Measurements from ENCODE around the gene LIMS2.
A peak's percentile ranks its signal among the peaks of the same experiment; 100 is the strongest.

The LIMS2 gene

GRCh38 chr2:127635380-127636237, 39.7 kb downstream of the LIMS2 start:
- DNase-seq (no peak), ATAC-seq (replicated peaks) (no peak)
- Mint-ChIP-seq H3K4me1 (peaks cover 82 to 100% of the 10 kb centered on the region in 2 donors), H3K36me3 (peaks cover 4 to 33% of the 10 kb centered on the region in 2 donors), H3K27ac (peak overlapping the region; percentile 98), H3K4me3 (peak overlapping the region; percentile 71 to 83), H3K27me3 (no peaks in the 10 kb centered on the region), H3K9me3 (no peaks in the 10 kb centered on the region)

- ATAC-seq (replicated peaks) (no peak), DNase-seq (no peak)
- peak overlapping the region; percentile 98 for H3K27ac Mint-ChIP-seq
- no peaks in the 10 kb centered on the region for H3K27me3 Mint-ChIP-seq
- H3K4me3 Mint-ChIP-seq = peak overlapping the region; percentile 71 to 83
- peaks cover 83 to 100% of the 10 kb centered on the region in 2 donors for H3K4me1 Mint-ChIP-seq
- peaks cover 4 to 33% of the 10 kb centered on the region in 2 donors for H3K36me3 Mint-ChIP-seq
- no peaks in the 10 kb centered on the region for H3K9me3 Mint-ChIP-seq
Observed at GRCh38 chr2:127634626-127635379, 40.5 kb downstream of the LIMS2 start.

DNA sequence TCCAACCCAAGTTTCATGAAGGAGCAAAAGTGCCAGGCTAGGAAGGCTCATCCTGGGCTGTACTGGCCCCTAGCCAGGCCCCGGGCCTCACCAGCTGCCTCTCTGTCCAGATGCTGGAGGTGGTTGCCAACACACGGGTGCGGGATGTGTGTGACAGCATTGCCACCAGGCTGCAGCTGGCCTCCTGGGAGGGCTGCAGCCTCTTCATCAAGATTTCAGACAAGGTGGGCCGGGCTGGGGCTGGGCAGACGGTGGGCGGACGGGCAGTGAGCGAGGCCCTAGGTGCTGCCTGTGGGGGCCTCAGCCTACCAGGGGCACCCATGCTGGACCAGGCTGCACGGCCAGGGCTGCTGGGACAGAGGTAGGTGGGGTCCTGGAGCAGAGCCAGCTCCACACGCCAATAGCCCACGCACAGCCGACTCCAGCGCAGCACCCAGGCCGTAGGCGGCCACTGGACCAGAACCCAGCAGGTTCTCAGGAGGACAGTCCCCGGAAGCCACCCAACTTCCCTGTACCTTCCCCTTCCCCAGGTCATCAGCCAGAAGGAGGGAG, 41.2 kb downstream of the LIMS2 start:
- DNase-seq = peak; percentile 51
- peak overlapping the region; percentile 98 for H3K27ac Mint-ChIP-seq
- peaks cover 83 to 100% of the 10 kb centered on the region in 2 donors for H3K4me1 Mint-ChIP-seq
- H3K4me3 Mint-ChIP-seq = peak overlapping the region; percentile 71 to 83
- H3K9me3 Mint-ChIP-seq = no peaks in the 10 kb centered on the region
- peak; percentile 22 to 25 for ATAC-seq (replicated peaks)
- H3K27me3 Mint-ChIP-seq = no peaks in the 10 kb centered on the region
- H3K36me3 Mint-ChIP-seq = peaks cover 4 to 33% of the 10 kb centered on the region in 2 donors

DNA sequence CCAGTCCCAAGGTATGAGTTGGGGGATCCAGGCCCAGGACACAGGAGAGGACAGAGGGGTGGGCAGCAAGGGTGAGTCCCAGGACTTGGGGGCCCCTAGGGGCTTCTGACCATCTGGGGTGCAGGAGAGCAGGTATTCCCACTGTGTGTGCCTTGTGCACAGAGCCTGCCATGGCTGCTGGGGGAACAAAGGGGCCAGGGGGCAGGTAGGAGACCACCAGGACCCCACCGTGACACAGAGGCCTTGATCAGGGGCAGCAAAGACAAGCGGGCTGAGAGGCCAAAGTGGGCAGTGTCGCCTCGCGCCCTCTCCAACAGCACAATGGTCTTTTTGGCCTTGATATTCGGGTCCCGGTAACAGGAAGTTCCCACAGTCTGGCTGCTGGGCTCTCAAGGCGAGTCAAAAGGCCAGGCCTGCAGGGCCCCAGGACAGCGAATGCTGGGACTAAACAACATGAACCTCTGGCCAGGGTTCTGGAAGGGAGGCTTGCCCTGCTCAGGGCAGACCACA, 41.7 kb downstream of the LIMS2 start:
- Mint-ChIP-seq H3K9me3 (no peaks in the 10 kb centered on the region), H3K27ac (peak overlapping the region; percentile 98), H3K4me3 (peak overlapping the region; percentile 71 to 83), H3K36me3 (peaks cover 4 to 29% of the 10 kb centered on the region in 2 donors), H3K4me1 (peaks cover 82 to 100% of the 10 kb centered on the region in 2 donors), H3K27me3 (no peaks in the 10 kb centered on the region)
- DNase-seq (no peak), ATAC-seq (replicated peaks) (peak; percentile 11 to 17)

- H3K27ac Mint-ChIP-seq = peak overlapping the region; percentile 98
Observed at GRCh38 chr2:127632592-127633489, 42.5 kb downstream of the LIMS2 start.

DNA sequence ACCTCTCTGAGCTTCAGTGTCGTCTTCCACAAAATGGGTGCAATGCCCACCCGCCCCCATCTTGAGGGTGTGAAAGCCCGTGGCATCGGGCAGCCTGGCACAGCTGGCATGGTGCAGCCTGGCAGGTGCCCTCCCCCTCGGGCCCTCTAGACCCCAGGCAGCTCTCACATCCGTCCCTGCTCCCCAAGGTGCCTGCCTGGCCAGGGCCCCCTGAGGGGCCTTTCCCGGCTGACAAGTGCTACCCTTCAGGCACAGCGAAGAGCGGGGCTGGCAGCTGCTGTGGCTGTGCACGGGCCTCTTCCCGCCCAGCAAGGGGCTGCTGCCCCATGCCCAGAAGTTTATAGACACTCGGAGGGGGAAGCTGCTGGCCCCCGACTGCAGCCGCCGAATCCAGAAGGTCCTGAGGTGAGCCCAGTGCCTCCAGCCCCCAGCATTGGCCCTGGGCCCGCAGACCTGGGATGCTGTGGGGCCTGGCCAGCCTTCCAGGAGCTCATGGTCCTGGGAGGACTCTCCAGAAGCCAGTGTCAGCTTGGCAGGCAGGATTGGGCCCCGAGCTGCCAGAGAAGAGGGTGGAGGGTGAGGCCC, 43.2 kb downstream of the LIMS2 start:
- Mint-ChIP-seq H3K4me3 (no peak overlapping the region), H3K4me1 (peaks cover 79 to 98% of the 10 kb centered on the region in 2 donors), H3K9me3 (no peaks in the 10 kb centered on the region), H3K36me3 (peaks cover 4 to 25% of the 10 kb centered on the region in 2 donors), H3K27me3 (no peaks in the 10 kb centered on the region), H3K27ac (peak overlapping the region; percentile 98)
- ATAC-seq (replicated peaks) = no peak
- no peak for DNase-seq

More at GRCh38 chr2:127632592-127633489, 42.5 kb downstream of the LIMS2 start:
- Mint-ChIP-seq H3K4me3 (peak overlapping the region; percentile 60 to 71), H3K9me3 (no peaks in the 10 kb centered on the region), H3K4me1 (peaks cover 81 to 100% of the 10 kb centered on the region in 2 donors), H3K36me3 (peaks cover 4 to 27% of the 10 kb centered on the region in 2 donors), H3K27me3 (no peaks in the 10 kb centered on the region)
- ATAC-seq (replicated peaks) (peak; percentile 69 to 73), DNase-seq (peak; percentile 73)

DNA sequence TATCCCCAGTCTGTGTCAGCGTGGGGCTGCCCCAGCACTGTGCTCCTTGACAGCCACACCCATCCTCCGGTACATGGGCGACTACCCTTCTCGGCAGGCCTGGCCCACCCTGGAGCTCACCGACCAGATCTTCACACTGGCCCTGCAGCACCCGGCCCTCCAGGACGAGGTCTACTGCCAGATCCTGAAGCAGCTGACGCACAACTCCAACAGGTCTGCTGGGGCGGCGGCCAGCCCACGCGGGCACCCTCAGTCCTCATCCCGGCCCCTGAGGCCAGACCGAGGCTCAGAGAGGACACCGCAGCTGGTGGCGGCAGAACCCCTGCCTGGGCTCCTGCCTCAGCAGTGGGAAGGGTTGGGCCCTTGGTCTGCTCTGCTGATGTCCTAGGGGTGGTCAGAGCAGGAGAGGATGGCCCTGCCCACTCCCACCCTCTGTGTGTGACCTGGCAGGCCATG, 43.8 kb downstream of the LIMS2 start:
- ATAC-seq (replicated peaks) = no peak
- peaks cover 74 to 98% of the 10 kb centered on the region in 2 donors for H3K4me1 Mint-ChIP-seq

DNA sequence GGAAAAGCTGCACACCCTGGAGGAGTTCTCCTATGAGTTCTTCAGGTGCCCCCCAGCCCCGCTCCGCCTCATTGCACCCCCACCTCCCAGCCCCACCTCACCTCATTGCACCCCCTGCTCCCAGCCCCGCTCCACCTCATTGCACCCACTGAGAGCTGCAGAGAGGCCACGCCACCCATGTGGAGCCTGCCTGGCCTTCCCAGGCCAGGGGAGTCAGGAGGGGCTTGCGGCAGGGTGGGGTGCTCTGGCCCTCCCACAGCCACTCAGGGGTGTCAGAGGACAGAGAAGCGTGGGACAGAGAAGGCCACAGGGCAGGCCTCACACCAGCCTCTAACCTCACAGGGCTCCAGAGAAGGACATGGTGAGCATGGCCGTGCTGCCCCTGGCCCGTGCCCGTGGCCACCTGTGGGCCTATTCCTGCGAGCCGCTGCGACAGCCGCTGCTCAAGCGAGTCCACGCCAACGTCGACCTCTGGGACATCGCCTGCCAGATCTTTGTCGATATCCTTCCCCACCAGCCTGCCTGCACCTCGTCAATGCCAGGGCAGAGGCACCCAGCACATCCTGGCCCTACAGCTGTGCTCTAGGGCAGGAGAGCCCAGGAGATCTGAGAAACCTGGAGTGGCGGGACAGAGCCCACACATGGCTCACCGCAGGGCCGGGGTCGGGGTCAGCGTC, 44.3 kb downstream of the LIMS2 start:
- H3K4me3 Mint-ChIP-seq = peak overlapping the region; percentile 25 to 55
- DNase-seq (no peak), ATAC-seq (replicated peaks) (no peak)
- H3K4me1 Mint-ChIP-seq = peaks cover 72 to 98% of the 10 kb centered on the region in 2 donors
- H3K27me3 Mint-ChIP-seq = no peaks in the 10 kb centered on the region
- H3K36me3 Mint-ChIP-seq = peaks cover 0 to 19% of the 10 kb centered on the region in 2 donors
- H3K27ac Mint-ChIP-seq = peak overlapping the region; percentile 91
- no peaks in the 10 kb centered on the region for H3K9me3 Mint-ChIP-seq

More for the DNA sequence above, 43.8 kb downstream of the LIMS2 start:
- H3K27me3 Mint-ChIP-seq = no peaks in the 10 kb centered on the region
- no peaks in the 10 kb centered on the region for H3K9me3 Mint-ChIP-seq
- H3K4me3 Mint-ChIP-seq = no peak overlapping the region
- H3K27ac Mint-ChIP-seq = peak overlapping the region; percentile 98
- DNase-seq = no peak
- H3K36me3 Mint-ChIP-seq = peaks cover 2 to 22% of the 10 kb centered on the region in 2 donors

DNA sequence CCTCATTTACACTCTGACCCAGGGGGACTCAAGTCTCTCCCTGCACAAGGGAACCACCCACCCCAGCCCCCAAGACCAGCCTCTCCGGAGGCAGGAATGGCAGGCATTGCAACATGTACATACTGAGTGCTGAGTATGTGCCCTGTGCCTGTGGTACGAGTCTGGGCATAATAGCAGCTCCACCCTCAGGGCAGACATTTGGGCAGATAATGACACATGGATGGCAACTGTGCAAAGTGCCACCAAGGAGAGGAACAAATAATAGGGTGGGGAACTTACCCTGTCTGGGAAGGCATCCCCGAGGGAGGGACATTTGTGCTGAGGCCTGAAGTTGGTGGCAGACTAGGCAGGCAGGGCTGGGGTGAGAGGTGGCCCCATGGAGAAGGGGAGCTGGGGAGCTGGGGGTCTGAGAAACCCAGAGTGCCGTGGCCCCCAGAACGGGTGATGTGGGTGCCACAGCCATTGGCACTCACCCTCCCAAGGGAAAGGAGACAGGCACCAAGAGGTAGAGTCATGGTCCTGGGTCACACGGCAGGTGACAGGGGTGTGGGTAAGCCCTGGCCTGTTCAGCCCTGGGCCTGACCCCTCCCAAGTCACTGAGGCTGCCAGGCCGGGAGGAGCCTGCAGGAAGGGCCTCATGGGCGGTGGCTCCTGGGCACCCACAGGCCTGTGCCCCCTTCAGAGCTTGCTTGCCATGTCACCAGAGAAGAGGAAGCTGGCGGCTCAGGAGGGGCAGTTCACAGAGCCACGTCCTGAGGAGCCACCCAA, 45.0 kb downstream of the LIMS2 start:
- Mint-ChIP-seq H3K27ac (peak overlapping the region; percentile 91), H3K9me3 (no peaks in the 10 kb centered on the region), H3K27me3 (no peaks in the 10 kb centered on the region), H3K4me1 (peaks cover 70 to 98% of the 10 kb centered on the region in 2 donors), H3K4me3 (peak overlapping the region; percentile 44 to 55), H3K36me3 (peaks cover 2 to 14% of the 10 kb centered on the region in 2 donors)
- DNase-seq (no peak), ATAC-seq (replicated peaks) (peak in 1 of 2 donors; percentile 1)

GRCh38 chr2:127629637-127630036, 45.7 kb downstream of the LIMS2 start:
- H3K9me3 Mint-ChIP-seq = no peaks in the 10 kb centered on the region
- peaks cover 2 to 8% of the 10 kb centered on the region in 2 donors for H3K36me3 Mint-ChIP-seq
- H3K27me3 Mint-ChIP-seq = no peaks in the 10 kb centered on the region
- no peak overlapping the region for H3K4me3 Mint-ChIP-seq
- peak overlapping the region; percentile 62 for H3K27ac Mint-ChIP-seq
- no peak for ATAC-seq (replicated peaks)
- H3K4me1 Mint-ChIP-seq = peaks cover 65 to 98% of the 10 kb centered on the region in 2 donors
- DNase-seq = no peak

GRCh38 chr2:127628767-127629614, 46.3 kb downstream of the LIMS2 start:
- Mint-ChIP-seq H3K4me3 (no peak overlapping the region), H3K4me1 (peaks cover 64 to 98% of the 10 kb centered on the region in 2 donors), H3K27me3 (no peaks in the 10 kb centered on the region), H3K36me3 (peaks cover 2 to 4% of the 10 kb centered on the region in 2 donors), H3K27ac (peak overlapping the region; percentile 74), H3K9me3 (no peaks in the 10 kb centered on the region)
- DNase-seq (no peak), ATAC-seq (replicated peaks) (no peak)

All from stimulated activated naive B cell treated with anti-CD40 and anti-IgM and Interleukin-4, amounts not matched to agents 10 μg/mL and 1 μg/mL and 100 μg/mL, for 72 hours (primary cell).